ENCODE measurements around the gene RIPOR2.

RIPOR2 gene

GRCh38 chr6:24840187-24840586 lies 95.6 kb downstream of the RIPOR2 start:
- DNase-seq = no peak

GRCh38 chr6:24838994-24839393 lies 96.8 kb downstream of the RIPOR2 start:
- DNase-seq = no peak

GRCh38 chr6:24838081-24838480 lies 97.7 kb downstream of the RIPOR2 start:
- DNase-seq = no peak

- DNase-seq = no peak
Measured at GRCh38 chr6:24836109-24836508, 99.7 kb downstream of the RIPOR2 start.

- DNase-seq = no peak
Measured at GRCh38 chr6:24833711-24834386, 101.9 kb downstream of the RIPOR2 start.

GRCh38 chr6:24832794-24833193 lies 103.0 kb downstream of the RIPOR2 start:
- no peak for DNase-seq

- no peak for DNase-seq
Measured at GRCh38 chr6:24831771-24832716, 103.7 kb downstream of the RIPOR2 start.

- DNase-seq = no peak
Measured at GRCh38 chr6:24829657-24830056, 106.1 kb downstream of the RIPOR2 start.

- no peak for DNase-seq
Measured at GRCh38 chr6:24827970-24828369, 107.8 kb downstream of the RIPOR2 start.

GRCh38 chr6:24827162-24827561 lies 108.6 kb downstream of the RIPOR2 start:
- peak; percentile 24 for DNase-seq

GRCh38 chr6:24825130-24825630 lies 110.6 kb downstream of the RIPOR2 start:
- no peak for DNase-seq

GRCh38 chr6:24824142-24824938 lies 111.4 kb downstream of the RIPOR2 start:
- peak; percentile 57 for DNase-seq

GRCh38 chr6:24823185-24823584 lies 112.6 kb downstream of the RIPOR2 start:
- DNase-seq = no peak

GRCh38 chr6:24822696-24823095 lies 113.1 kb downstream of the RIPOR2 start:
- DNase-seq = no peak

- DNase-seq = no peak
Measured at GRCh38 chr6:24821860-24822444, 113.8 kb downstream of the RIPOR2 start.

- no peak for DNase-seq
Measured at GRCh38 chr6:24818346-24818745, 117.4 kb downstream of the RIPOR2 start.

- no peak for DNase-seq
Measured at GRCh38 chr6:24809728-24810127, 126.0 kb downstream of the RIPOR2 start.

- DNase-seq = no peak
Measured at GRCh38 chr6:24807584-24807983, 128.2 kb downstream of the RIPOR2 start.

GRCh38 chr6:24802271-24803059 lies 133.3 kb downstream of the RIPOR2 start:
- no peak for DNase-seq

- no peak for DNase-seq
Measured at GRCh38 chr6:24799541-24799915, 136.2 kb downstream of the RIPOR2 start.

- no peak for DNase-seq
Measured at GRCh38 chr6:24798740-24799540, 136.8 kb downstream of the RIPOR2 start, which contains the start of gene ARMH2. Gene ARMH2, minus strand, starts transcription at chr6:24798917. Its CDS starts 60 bp downstream, at chr6:24798857.

Measured in NCI-H69 (cell line).